ENCODE data around the gene PIK3C2G.

DNA sequence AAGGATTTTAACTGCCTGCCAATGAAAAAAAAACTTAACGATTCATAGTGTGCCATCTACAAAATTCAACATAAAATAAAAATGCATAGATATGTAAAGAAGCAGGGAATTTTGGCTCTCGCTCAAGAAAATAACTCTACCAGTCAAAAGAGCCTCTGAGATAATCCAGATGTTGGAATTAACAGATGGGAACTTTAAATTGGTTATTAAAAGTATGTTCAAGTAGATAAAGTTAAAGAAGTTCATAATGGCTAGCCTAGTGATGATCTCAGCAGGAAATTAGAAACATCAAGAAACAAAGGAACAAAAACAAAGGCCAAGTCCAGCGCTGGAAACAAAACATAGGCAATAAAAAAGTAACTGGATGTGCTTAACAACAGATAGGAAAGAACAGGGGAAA, 23.1 kb downstream of the PIK3C2G start:
- TF ChIP-seq POLR2A (IDR thresholded peaks at IDR 0.05) = no peak
- TF ChIP-seq, protein P1, sequence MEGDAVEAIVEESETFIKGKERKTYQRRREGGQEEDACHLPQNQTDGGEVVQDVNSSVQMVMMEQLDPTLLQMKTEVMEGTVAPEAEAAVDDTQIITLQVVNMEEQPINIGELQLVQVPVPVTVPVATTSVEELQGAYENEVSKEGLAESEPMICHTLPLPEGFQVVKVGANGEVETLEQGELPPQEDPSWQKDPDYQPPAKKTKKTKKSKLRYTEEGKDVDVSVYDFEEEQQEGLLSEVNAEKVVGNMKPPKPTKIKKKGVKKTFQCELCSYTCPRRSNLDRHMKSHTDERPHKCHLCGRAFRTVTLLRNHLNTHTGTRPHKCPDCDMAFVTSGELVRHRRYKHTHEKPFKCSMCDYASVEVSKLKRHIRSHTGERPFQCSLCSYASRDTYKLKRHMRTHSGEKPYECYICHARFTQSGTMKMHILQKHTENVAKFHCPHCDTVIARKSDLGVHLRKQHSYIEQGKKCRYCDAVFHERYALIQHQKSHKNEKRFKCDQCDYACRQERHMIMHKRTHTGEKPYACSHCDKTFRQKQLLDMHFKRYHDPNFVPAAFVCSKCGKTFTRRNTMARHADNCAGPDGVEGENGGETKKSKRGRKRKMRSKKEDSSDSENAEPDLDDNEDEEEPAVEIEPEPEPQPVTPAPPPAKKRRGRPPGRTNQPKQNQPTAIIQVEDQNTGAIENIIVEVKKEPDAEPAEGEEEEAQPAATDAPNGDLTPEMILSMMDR (IDR thresholded peaks at IDR 0.05) = no peak

All from lower leg skin (tissue), 3 donors.